GM12878 (cell line): ENCODE measurements around the gene NDUFB2. TPM values are rescaled to one million over a fixed set of nuclear protein-coding genes. Genes with fewer than 3 reads are reported as not detected.
A peak's percentile ranks its signal among the peaks of the same experiment; 100 is the strongest.

Experiments used
- ATAC-seq: fragments of 200-7000 bp; cut with Tn5 transposase; 3 replicates; pipeline ENCODE4 v1.9.1; 2020; ENCODE audit warnings: mild to moderate bottlenecking, moderate library complexity
- BruUV-seq: library from RNA; stranded (reverse); fragments of 400-500 nt; replicated peaks from 2 replicates; lab custom pipeline; 2021; lab: Mats Ljungman, UMichigan
- CTCF ChIA-PET: fragments of 300-600 bp; sonication (Branson Sonifier 250); formaldehyde crosslinking; extraction: SDS; loops from one replicate; lab custom pipeline; 2021; ENCODE audit warnings: inconsistent platforms; lab: Yijun Ruan, JAX
- POLR2A ChIA-PET: fragments of 350-600 bp; formaldehyde crosslinking; extraction: SDS; loops from one replicate; lab custom pipeline; 2021; ENCODE audit warnings: inconsistent platforms; lab: Charles Lee
- RAD21 ChIA-PET: fragments of 300-600 bp; sonication (Branson Sonifier 250); formaldehyde crosslinking; loops from one replicate; lab custom pipeline; 2023; ENCODE audit warnings: antibody characterized with exemption; ENCODE audit not compliant: unreplicated experiment; lab: Charles Lee
- SMC1A ChIA-PET: fragments of 300-600 bp; sonication (Branson Sonifier 250); formaldehyde crosslinking; loops from one replicate; lab custom pipeline; 2023; ENCODE audit not compliant: unreplicated experiment, uncharacterized antibody; lab: Charles Lee
- DNase-seq: peaks from one replicate; pipeline ENCODE4 v3.0.0-alpha.2; 2011; ENCODE audit warnings: low read depth, low spot score
- FAIRE-seq: peaks from 3 replicates; lab custom pipeline; 2011; peaks lifted over from hg19 to GRCh38; lab: Jason Lieb, UNC
- H2AFZ ChIP-seq: 2 replicates; pipeline ENCODE4 v1.6.0; 2011; ENCODE audit warnings: low read depth, low read length, control low read depth; ENCODE audit not compliant: control insufficient read depth
- H3K27ac ChIP-seq: 2 replicates; pipeline ENCODE4 v1.5.1; 2011; ENCODE audit warnings: control low read depth; ENCODE audit not compliant: control insufficient read depth, insufficient read depth
- H3K27me3 ChIP-seq, 2 experiments: replicated peaks in 1 of 2; 2 replicates each; pipeline versions ENCODE4 v1.6.0 to v1.6.1; 2011; ENCODE audit warnings: low read length in 1 of 2; ENCODE audit not compliant: control insufficient read depth in 2 of 2, insufficient read depth in 2 of 2
- H3K36me3 ChIP-seq, 2 experiments: 2 replicates each; pipeline ENCODE4 v1.5.1; 2011; ENCODE audit warnings: low read length in 1 of 2; ENCODE audit not compliant: control insufficient read depth in 2 of 2, insufficient read depth in 2 of 2
- H3K4me1 ChIP-seq: 2 replicates; pipeline ENCODE4 v1.6.1; 2011; ENCODE audit warnings: mild to moderate bottlenecking, low read length, moderate library complexity, mixed read lengths; ENCODE audit not compliant: control insufficient read depth, insufficient read depth
- H3K4me2 ChIP-seq: 2 replicates; pipeline ENCODE4 v1.6.0; 2011; ENCODE audit warnings: control low read depth; ENCODE audit not compliant: control insufficient read depth, insufficient read depth
- H3K4me3 ChIP-seq: fragments of 200-600 bp; sonication (generic); 2 replicates; pipeline ENCODE4 v1.5.1; 2016
- H3K79me2 ChIP-seq: 2 replicates; pipeline ENCODE4 v1.6.0; 2011; ENCODE audit warnings: low read length; ENCODE audit not compliant: control insufficient read depth, insufficient read depth
- H3K9ac ChIP-seq: 2 replicates; pipeline ENCODE4 v1.8.0; 2011; ENCODE audit warnings: low read length, control low read depth, mixed read lengths; ENCODE audit not compliant: control insufficient read depth, insufficient read depth
- H3K9me3 ChIP-seq: replicated peaks from 3 replicates; pipeline ENCODE4 v1.5.1; 2011; ENCODE audit warnings: mild to moderate bottlenecking, low read length; ENCODE audit not compliant: control insufficient read depth, insufficient read depth
- H4K20me1 ChIP-seq: 2 replicates; pipeline ENCODE4 v1.6.0; 2011; ENCODE audit not compliant: control insufficient read depth, insufficient read depth
- CEBPZ ChIP-seq: fragments of 150-350 bp; IDR thresholded peaks from 2 replicates; pipeline ENCODE4 v1.6.1; 2016; ENCODE audit warnings: low read depth, low read length
- EGR1 ChIP-seq, 2 experiments: IDR thresholded peaks; 1 replicate in 1 of 2; 2 replicates in 1 of 2; pipeline ENCODE4 v1.6.1; 2011 to 2012; ENCODE audit warnings: low read depth in 2 of 2, low read length in 2 of 2, borderline replicate concordance in 1 of 2, mild to moderate bottlenecking in 1 of 2, moderate library complexity in 1 of 2
- HSF1 ChIP-seq: fragments of 150-350 bp; IDR thresholded peaks from 2 replicates; pipeline ENCODE4 v1.6.1; 2014; ENCODE audit warnings: mild to moderate bottlenecking, low read depth, low read length
- KLF5 ChIP-seq: fragments of 450-650 bp; IDR thresholded peaks from 2 replicates; pipeline ENCODE4 v1.6.1; 2014; ENCODE audit warnings: mild to moderate bottlenecking; ENCODE audit not compliant: partially characterized antibody
- RAD21 ChIP-seq: IDR thresholded peaks from 2 replicates; pipeline ENCODE4 v1.6.1; 2011; ENCODE audit warnings: mild to moderate bottlenecking, low read depth, low read length, moderate library complexity; ENCODE audit not compliant: insufficient read depth
- RB1 ChIP-seq: fragments of 450-650 bp; formaldehyde crosslinking; IDR thresholded peaks from 2 replicates; pipeline ENCODE4 v1.6.1; 2017; ENCODE audit warnings: mild to moderate bottlenecking, borderline replicate concordance
- RUNX3 ChIP-seq: IDR thresholded peaks from 2 replicates; pipeline ENCODE4 v1.6.1; 2012; ENCODE audit warnings: low read length, inconsistent platforms
- SREBF2 ChIP-seq: IDR thresholded peaks from 2 replicates; pipeline ENCODE4 v1.6.1; 2012; ENCODE audit warnings: mild to moderate bottlenecking, low read length
- WGBS: methylation state at CpG from one replicate; pipeline ENCODE4 v1.1.6; 2016; ENCODE audit warnings: low lambda C conversion rate; ENCODE audit not compliant: insufficient replicate concordance, insufficient coverage; ENCODE audit errors: missing lambda C conversion rate; 5-methylcytosine and 5-hydroxymethylcytosine counted together
- in situ Hi-C: fragments of 300-500 bp; cut with MboI; formaldehyde crosslinking; loops from 9 replicates; pipeline ENCODE4 v1.14.3; 2018; ENCODE audit warnings: mixed read lengths
- intact Hi-C: fragments of 100-400 bp; cut with micrococcal nuclease; formaldehyde crosslinking; loops from one replicate; pipeline ENCODE4 v1.14.2; 2022; ENCODE audit not compliant: unreplicated experiment
- polyA plus RNA-seq, 11 experiments: library from polyadenylated mRNA; depleted of rRNA in 4 of 11; unstranded in 6 of 11; stranded (reverse) in 5 of 11; fragments of >200 nt; fragmentation: Nextera tagmentation in 4 of 11; fragmentation: Illumina TruSeq in 1 of 11; extraction: Ambion mirVana in 4 of 11; extraction: Trizol in 1 of 11; gene quantifications; 1 replicate in 1 of 11; 2 replicates in 10 of 11; pipeline versions ENCODE4 v1.2.1 to v1.2.3, GENCODE V29; 2011 to 2016; ENCODE audit warnings: inconsistent platforms in 2 of 11, missing spikeins in 2 of 11, low read depth in 1 of 11
- total RNA-seq, 4 experiments: library from RNA; depleted of rRNA in 3 of 4; stranded (reverse); fragments of >200 nt in 3 of 4; fragmentation: Illumina TruSeq in 1 of 4; extraction: Trizol in 1 of 4; gene quantifications; 2 replicates each; pipeline versions ENCODE4 v1.2.1 to v1.2.3, GENCODE V29; 2013 to 2021

NDUFB2 gene
- total and polyA plus RNA-seq, 10 of the 15 experiments (the other 5 are each of a cell fraction or from before 2014, with no cell fraction given): 109 to 1,236 (median 323) TPM

DNA sequence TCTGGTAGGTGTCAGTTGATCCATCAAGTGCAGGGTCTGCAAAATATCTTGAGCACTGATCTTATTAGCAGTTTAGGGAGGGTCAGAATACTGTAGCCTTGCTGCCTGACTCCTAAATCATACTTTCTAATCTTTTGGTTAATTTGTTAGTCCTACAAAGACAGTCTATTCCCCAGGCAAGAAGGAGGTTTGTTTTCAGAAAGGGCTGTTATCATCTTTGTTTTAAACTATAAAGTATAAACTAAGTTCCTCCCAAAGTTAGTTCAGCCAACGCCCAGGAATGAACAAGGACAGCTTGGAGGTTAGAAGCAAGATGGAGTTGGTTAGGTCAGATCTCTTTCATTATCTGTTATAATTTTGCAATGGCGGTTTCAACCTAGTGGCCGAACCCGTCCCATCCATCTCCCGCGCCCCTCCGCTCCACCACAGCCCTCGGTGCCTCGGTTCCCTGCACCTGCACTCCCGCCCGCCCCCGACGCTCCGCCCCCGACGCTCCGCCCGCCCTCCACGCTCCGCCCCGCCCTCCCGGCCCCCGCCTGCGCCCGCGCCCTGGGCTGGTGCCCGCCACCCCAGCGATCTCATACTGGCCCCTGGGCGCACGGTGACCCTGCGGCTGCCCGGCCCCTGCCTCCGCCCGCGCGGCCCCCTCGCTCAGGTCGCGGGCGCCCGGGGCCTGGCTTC lies 24.0 kb upstream of the NDUFB2 start, which contains the start of gene ADCK2:
ADCK2 (plus strand) TSS at position 564 of the 681 bp plus-strand sequence. CDS start 386 bp downstream, outside the sequence.
- FAIRE-seq (no peak), ATAC-seq (peak; percentile 64), DNase-seq (no peak)
- Histone ChIP-seq H3K36me3 (no peaks in the 10 kb centered on the region), H3K4me2 (peak within 1 kb of the TSS; percentile 98), H2AFZ (peak within 1 kb of the TSS; percentile 86), H3K4me1 (peaks cover 39% of the 10 kb centered on the region), H3K27me3 (no peaks in the 10 kb centered on the region), H3K79me2 (no peaks in the 10 kb centered on the region; the same call in 1 of the 2 replicates), H4K20me1 (no peaks in the 10 kb centered on the region), H3K27ac (peak within 1 kb of the TSS; percentile 65), H3K9ac (peak within 1 kb of the TSS; percentile 76), H3K4me3 (peak within 1 kb of the TSS; percentile 82), H3K9me3 (no peaks in the 10 kb centered on the region)
- intact Hi-C loops (no loop called here), in situ Hi-C loops (loop anchor here (10.0 kb wide), 1 partner anchor 342 kb away; the partner anchor contains the start of gene MRPS33)
- ChIA-PET CTCF (interaction anchor here (4.6 to 5.6 kb wide), 2 partner anchors 138 to 340 kb away, joined by 46 to 88 read pairs; partner anchors contain the start of gene MRPS33), RAD21 (interaction anchor here (1.0 kb wide), 1 partner anchor 155 kb away, joined by 3 read pairs; no protein-coding TSS in a partner anchor), SMC1A (interaction anchor here (4.8 kb wide), 1 partner anchor 139 kb away, joined by 33 read pairs; no protein-coding TSS in a partner anchor), POLR2A (interaction anchor here (1.4 kb wide), 1 partner anchor 14 kb away, joined by 3 read pairs; no protein-coding TSS in a partner anchor)
- 3% methylated on average over 10 of the region's 41 CpGs for WGBS
- no peak for TF ChIP-seq RB1
- TF ChIP-seq RAD21: no peak
- TF ChIP-seq CEBPZ: no peak
- 0 out of 3 replicates have a peak, but pooled peaks of 1 of the 2 experiments have one; percentile 32 for TF ChIP-seq EGR1 (IDR thresholded peaks at IDR 0.05; ENCODE audit: borderline replicate concordance in 1 of 2, low read depth in 2 of 2, low read length in 2 of 2)
- TF ChIP-seq RUNX3: no peak
- TF ChIP-seq KLF5: no peak
- no peak for TF ChIP-seq HSF1
- no peak for TF ChIP-seq SREBF2
- no TSS peak for BruUV-seq
